ENCODE data around the gene MARCHF2.

The MARCHF2 gene

DNA sequence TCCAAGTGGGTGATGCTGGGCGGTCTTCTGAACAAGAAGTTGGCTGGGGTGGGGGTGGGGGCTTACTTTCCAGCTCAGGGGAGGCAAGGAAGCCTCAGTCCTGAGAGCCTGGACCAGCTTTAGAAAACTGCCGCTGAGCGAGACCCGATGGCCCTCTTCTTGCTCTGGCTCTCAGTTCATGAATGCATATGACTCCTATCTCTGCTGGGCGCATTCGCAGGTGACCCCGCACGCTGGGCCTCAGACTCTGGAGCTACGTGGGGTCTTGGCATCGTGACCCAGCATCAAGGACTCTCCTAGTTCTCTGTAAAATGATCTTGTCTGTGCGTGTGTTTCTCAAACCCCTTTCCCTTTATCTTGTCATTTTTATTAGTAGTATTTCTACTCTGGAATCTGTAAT, 69.6 kb downstream of the MARCHF2 start:
- no peak for FAIRE-seq
- no peak for DNase-seq (ENCODE audit: insufficient read length, low spot score)
- TF ChIP-seq POLR2A (IDR thresholded peaks at IDR 0.05; ENCODE audit: low read depth, low read length): no peak

DNA sequence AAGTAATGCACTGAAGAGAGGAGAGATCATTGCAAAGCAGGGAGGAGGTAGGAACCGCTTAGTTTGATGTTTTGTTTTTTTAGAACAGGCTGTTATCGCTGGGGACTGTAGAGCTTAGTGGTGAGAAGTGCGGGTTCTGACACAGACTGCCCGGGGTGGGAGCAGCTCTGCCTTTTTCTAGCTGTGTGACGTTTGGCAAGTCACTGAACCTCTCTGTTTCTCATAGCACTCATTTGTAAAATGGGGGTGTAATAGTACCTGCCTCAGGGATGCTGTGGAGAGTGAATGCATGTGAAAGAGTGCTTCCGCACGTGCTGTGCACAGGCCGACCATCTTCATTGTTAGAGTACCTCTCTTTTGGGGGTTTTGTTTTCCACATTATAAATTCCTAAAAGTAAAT, 70.1 kb downstream of the MARCHF2 start:
- no peak for FAIRE-seq

DNA sequence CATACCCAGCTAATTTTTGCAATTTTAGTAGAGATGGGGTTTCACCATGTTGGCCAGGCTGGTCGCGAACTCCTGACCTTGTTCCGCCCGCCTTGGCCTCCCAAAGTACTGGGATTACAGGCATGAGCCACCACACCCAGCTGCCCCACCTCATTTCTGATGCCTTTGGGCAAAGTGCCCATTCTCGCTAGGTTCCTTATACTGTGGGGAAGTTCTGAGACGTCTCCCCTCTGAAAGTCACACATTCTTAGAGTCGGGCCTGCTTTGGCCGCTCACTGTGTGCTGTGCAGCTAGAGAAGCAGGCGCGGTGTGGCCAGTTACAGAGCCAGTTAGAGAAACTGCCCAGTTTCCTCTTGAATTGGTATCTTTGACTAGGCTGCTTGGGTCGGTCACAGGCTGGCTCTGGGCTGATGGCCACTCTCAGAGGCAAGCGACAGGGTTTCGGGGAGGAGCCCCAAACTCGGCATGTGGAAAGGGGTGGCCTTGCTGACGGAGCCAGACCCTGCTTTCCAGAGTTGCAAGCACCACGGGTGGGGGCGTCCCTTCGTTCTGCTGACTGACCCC, 71.3 kb downstream of the MARCHF2 start:
- TF ChIP-seq POLR2A (IDR thresholded peaks at IDR 0.05; ENCODE audit: low read depth, low read length): no peak
- no peak for FAIRE-seq
- DNase-seq (ENCODE audit: insufficient read length, low spot score): no peak

More for the DNA sequence above, 70.1 kb downstream of the MARCHF2 start:
- DNase-seq (ENCODE audit: insufficient read length, low spot score): no peak
- no peak for TF ChIP-seq POLR2A (IDR thresholded peaks at IDR 0.05; ENCODE audit: low read depth, low read length)

DNA sequence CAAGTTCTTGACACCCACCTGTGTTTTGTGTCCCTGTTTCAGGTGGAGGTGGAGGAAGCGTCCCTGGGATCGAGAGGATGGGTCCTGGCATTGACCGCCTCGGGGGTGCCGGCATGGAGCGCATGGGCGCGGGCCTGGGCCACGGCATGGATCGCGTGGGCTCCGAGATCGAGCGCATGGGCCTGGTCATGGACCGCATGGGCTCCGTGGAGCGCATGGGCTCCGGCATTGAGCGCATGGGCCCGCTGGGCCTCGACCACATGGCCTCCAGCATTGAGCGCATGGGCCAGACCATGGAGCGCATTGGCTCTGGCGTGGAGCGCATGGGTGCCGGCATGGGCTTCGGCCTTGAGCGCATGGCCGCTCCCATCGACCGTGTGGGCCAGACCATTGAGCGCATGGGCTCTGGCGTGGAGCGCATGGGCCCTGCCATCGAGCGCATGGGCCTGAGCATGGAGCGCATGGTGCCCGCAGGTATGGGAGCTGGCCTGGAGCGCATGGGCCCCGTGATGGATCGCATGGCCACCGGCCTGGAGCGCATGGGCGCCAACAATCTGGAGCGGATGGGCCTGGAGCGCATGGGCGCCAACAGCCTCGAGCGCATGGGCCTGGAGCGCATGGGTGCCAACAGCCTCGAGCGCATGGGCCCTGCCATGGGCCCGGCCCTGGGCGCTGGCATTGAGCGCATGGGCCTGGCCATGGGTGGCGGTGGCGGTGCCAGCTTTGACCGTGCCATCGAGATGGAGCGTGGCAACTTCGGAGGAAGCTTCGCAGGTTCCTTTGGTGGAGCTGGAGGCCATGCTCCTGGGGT, 72.7 kb downstream of the MARCHF2 start:
- no peak for TF ChIP-seq POLR2A (IDR thresholded peaks at IDR 0.05; ENCODE audit: low read depth, low read length)
- DNase-seq (ENCODE audit: insufficient read length, low spot score): no peak
- no peak for FAIRE-seq

DNA sequence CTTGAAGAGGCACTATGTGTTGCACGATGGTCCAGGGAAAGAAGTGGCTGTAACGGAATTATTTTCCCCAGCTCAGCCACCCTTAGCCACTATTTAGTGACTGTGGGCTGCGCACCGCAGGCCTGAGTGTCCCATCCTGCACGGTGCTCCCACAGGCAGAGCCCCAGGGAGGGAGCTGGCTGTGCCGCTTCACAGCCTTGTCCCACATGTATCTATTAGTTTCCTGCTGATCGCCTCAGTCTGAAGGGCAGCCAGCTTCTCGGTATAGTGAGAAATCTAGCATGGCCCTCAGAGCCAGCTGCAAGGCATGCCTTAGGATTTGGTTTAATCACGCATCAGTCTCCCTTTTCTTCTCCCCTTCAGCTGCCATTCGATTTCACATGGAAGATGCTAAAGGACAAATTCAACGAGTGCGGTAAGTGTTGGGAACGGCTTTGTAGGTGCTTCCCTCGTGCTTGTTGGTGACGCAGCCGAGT, 73.6 kb downstream of the MARCHF2 start:
- no peak for TF ChIP-seq POLR2A (IDR thresholded peaks at IDR 0.05; ENCODE audit: low read depth, low read length)

DNA sequence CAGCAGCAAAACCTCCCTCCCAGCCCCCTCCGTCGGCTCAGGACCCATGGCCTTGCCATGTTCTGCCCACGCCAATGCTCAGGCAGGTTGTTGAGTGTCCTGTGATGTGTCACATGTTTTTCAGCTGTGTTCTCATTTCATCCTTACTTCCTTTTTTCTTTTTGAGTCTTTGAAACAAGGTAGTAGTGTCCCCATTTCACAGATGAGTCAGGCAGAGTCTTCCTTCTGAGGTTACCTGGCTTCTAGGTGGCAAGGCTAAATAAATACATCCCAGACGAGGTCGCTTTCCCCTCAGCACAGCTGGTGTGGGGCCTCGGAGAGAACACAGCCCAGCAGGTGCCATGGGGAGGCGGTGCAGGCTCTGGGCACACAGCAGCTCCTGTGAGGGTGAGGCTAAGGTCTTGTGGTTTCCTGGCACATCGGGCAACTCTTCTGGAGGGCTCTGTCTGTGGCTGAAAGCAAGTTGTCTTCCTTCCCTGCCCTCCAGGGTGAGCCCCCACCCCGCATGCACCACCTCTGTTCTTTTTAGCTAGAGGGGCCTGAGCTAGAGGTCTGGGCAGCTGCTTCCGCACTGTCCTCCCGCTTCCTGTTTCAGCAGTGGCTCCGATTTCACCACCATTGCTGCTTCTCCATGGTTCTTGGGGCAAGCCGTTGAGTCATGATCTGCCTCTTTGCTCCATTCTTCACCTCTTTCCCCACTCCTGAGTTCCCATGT, 74.2 kb downstream of the MARCHF2 start:
- no peak for TF ChIP-seq POLR2A (IDR thresholded peaks at IDR 0.05; ENCODE audit: low read depth, low read length)
- FAIRE-seq (no peak), DNase-seq (ENCODE audit: insufficient read length, low spot score) (no peak)

More for the DNA sequence above, 73.6 kb downstream of the MARCHF2 start:
- FAIRE-seq (no peak), DNase-seq (ENCODE audit: insufficient read length, low spot score) (no peak)

DNA sequence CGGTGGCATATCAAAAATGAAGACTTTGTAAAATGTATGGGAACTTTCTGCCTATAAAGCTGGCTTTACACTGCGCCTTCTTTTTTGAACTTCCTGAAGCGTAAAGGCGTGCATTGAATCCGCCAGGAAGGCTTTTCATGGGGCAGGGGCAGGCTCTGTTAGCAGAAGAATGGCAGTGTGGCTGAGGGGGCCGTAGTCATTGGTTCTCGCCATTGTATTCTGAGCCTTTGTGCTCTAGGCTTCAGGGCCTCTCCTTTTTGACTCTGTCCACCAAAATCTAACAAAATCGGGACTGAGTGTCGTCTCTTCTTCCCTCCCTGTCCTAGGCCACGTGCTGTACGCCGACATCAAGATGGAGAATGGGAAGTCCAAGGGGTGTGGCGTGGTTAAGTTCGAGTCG, 75.3 kb downstream of the MARCHF2 start:
- no peak for TF ChIP-seq POLR2A (IDR thresholded peaks at IDR 0.05; ENCODE audit: low read depth, low read length)
- DNase-seq (ENCODE audit: insufficient read length, low spot score) (no peak), FAIRE-seq (no peak)

All from H54 (cell line).